Neural progenitor cell (in vitro differentiated cells): ENCODE data around the gene PLAC1. TPM values are rescaled to one million over a fixed set of nuclear protein-coding genes. Genes with fewer than 3 reads are reported as not detected.

Experiments
- DNase-seq: peaks from one replicate; pipeline ENCODE4 v3.0.0-alpha.2; 2016; ENCODE audit warnings: low spot score
- H2AFZ ChIP-seq: fragments of 200-600 bp; sonication (generic); replicated peaks from 2 replicates; pipeline ENCODE4 v1.6.1; 2016; ENCODE audit warnings: antibody characterized with exemption
- H3F3A ChIP-seq: fragments of 200-600 bp; sonication (generic); 2 replicates; pipeline ENCODE4 v1.6.1; 2016; ENCODE audit warnings: antibody characterized with exemption, low read depth
- H3K27ac ChIP-seq: fragments of 200-600 bp; sonication (generic); 2 replicates; pipeline ENCODE4 v1.5.1; 2016; ENCODE audit warnings: mild to moderate bottlenecking
- H3K27me3 ChIP-seq: fragments of 200-600 bp; sonication (generic); 2 replicates; pipeline ENCODE4 v1.6.1; 2016; ENCODE audit warnings: mild to moderate bottlenecking, moderate library complexity
- H3K36me3 ChIP-seq: fragments of 200-600 bp; sonication (generic); 2 replicates; pipeline ENCODE4 v1.5.1; 2016
- H3K4me1 ChIP-seq: fragments of 200-600 bp; sonication (generic); 2 replicates; pipeline ENCODE4 v1.6.1; 2016; ENCODE audit warnings: mixed run types
- H3K4me2 ChIP-seq: fragments of 200-600 bp; sonication (generic); 2 replicates; pipeline ENCODE4 v1.6.1; 2016
- H3K4me3 ChIP-seq: fragments of 200-600 bp; sonication (generic); 2 replicates; pipeline ENCODE4 v1.5.1; 2016
- H3K79me2 ChIP-seq: fragments of 200-600 bp; sonication (generic); 2 replicates; pipeline ENCODE4 v1.6.1; 2016; ENCODE audit warnings: low read depth
- H3K9ac ChIP-seq: fragments of 200-600 bp; sonication (generic); 2 replicates; pipeline ENCODE4 v1.6.1; 2016
- H3K9me3 ChIP-seq: fragments of 200-600 bp; sonication (generic); 2 replicates; pipeline ENCODE4 v1.5.1; 2016; ENCODE audit warnings: low read depth
- H4K20me1 ChIP-seq: fragments of 200-600 bp; sonication (generic); 2 replicates; pipeline ENCODE4 v1.6.1; 2016; ENCODE audit warnings: low read depth
- H3K27ac Mint-ChIP-seq: 3 replicates; pipeline ENCODE4 v1.8.0; 2021; ENCODE audit warnings: mixed read lengths
- H3K27me3 Mint-ChIP-seq: 2 replicates; pipeline ENCODE4 v1.8.0; 2022; ENCODE audit warnings: low read depth, mild to moderate bottlenecking, inconsistent platforms, moderate library complexity, mixed read lengths; ENCODE audit not compliant: insufficient read depth
- H3K36me3 Mint-ChIP-seq: 3 replicates; pipeline ENCODE4 v1.8.0; 2021; ENCODE audit warnings: mixed read lengths
- H3K4me1 Mint-ChIP-seq: 3 replicates; pipeline ENCODE4 v1.8.0; 2021; ENCODE audit warnings: mixed read lengths
- H3K4me3 Mint-ChIP-seq: 3 replicates; pipeline ENCODE4 v1.8.0; 2021; ENCODE audit warnings: mild to moderate bottlenecking, moderate library complexity, mixed read lengths
- H3K9me3 Mint-ChIP-seq: 3 replicates; pipeline ENCODE4 v1.8.0; 2020; ENCODE audit warnings: mixed read lengths
- EZH2 ChIP-seq: fragments of 200-600 bp; sonication (generic); IDR thresholded peaks from 2 replicates; pipeline ENCODE4 v1.6.1; 2017; ENCODE audit warnings: antibody characterized with exemption, mild to moderate bottlenecking, moderate library complexity
- EZH2phosphoT487 ChIP-seq: fragments of 200-600 bp; sonication (generic); IDR thresholded peaks from 2 replicates; pipeline ENCODE4 v1.6.1; 2017; ENCODE audit warnings: antibody characterized with exemption
- total RNA-seq: library from RNA; depleted of rRNA; stranded (reverse); fragments of >200 nt; gene quantifications from 2 replicates; pipeline ENCODE4 v1.2.3, GENCODE V29; 2015; ENCODE audit warnings: low replicate concordance
- TF ChIP-seq, protein P1 (sequence below): fragments of 200-600 bp; sonication (generic); IDR thresholded peaks from 2 replicates; pipeline ENCODE4 v1.5.1; 2017; ENCODE audit warnings: antibody characterized with exemption, mild to moderate bottlenecking

PLAC1 gene
- total RNA-seq, 1 donor from 2014 or later: not detected

GRCh38 chrX:134602410-134602809 lies 55.9 kb downstream of the PLAC1 start:
- Histone ChIP-seq H3K27ac (no peak overlapping the region), H3K36me3 (no peaks in the 10 kb centered on the region), H4K20me1 (no peaks in the 10 kb centered on the region), H3K9me3 (peaks cover 7% of the 10 kb centered on the region), H3K79me2 (no peaks in the 10 kb centered on the region), H3K4me2 (no peak overlapping the region), H3K4me1 (no peaks in the 10 kb centered on the region), H3K9ac (no peak overlapping the region), H3K27me3 (no peaks in the 10 kb centered on the region), H3K4me3 (no peak overlapping the region), H2AFZ (no peak overlapping the region), H3F3A (no peaks in the 10 kb centered on the region)
- Mint-ChIP-seq H3K27me3 (peaks cover 6% of the 10 kb centered on the region), H3K4me3 (no peak overlapping the region), H3K9me3 (peaks cover 9% of the 10 kb centered on the region), H3K4me1 (peaks cover 13% of the 10 kb centered on the region), H3K36me3 (no peaks in the 10 kb centered on the region), H3K27ac (no peak overlapping the region)
- no peak for DNase-seq
- no peak for TF ChIP-seq EZH2
- TF ChIP-seq, protein P1, sequence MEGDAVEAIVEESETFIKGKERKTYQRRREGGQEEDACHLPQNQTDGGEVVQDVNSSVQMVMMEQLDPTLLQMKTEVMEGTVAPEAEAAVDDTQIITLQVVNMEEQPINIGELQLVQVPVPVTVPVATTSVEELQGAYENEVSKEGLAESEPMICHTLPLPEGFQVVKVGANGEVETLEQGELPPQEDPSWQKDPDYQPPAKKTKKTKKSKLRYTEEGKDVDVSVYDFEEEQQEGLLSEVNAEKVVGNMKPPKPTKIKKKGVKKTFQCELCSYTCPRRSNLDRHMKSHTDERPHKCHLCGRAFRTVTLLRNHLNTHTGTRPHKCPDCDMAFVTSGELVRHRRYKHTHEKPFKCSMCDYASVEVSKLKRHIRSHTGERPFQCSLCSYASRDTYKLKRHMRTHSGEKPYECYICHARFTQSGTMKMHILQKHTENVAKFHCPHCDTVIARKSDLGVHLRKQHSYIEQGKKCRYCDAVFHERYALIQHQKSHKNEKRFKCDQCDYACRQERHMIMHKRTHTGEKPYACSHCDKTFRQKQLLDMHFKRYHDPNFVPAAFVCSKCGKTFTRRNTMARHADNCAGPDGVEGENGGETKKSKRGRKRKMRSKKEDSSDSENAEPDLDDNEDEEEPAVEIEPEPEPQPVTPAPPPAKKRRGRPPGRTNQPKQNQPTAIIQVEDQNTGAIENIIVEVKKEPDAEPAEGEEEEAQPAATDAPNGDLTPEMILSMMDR: no peak
- no peak for TF ChIP-seq EZH2phosphoT487

- no peak overlapping the region for H2AFZ ChIP-seq
- no peak for TF ChIP-seq EZH2phosphoT487
- TF ChIP-seq, protein P1: no peak
- no peak for TF ChIP-seq EZH2
- Mint-ChIP-seq H3K4me3 (no peak overlapping the region), H3K4me1 (peaks cover 13% of the 10 kb centered on the region), H3K9me3 (peaks cover 9% of the 10 kb centered on the region), H3K36me3 (no peaks in the 10 kb centered on the region), H3K27me3 (peaks cover 4% of the 10 kb centered on the region), H3K27ac (no peak overlapping the region)
- H3K4me2 ChIP-seq: no peak overlapping the region
- peaks cover 7% of the 10 kb centered on the region for H3K9me3 ChIP-seq
- H3K27ac ChIP-seq: no peak overlapping the region
- H3K27me3 ChIP-seq: no peaks in the 10 kb centered on the region
- no peaks in the 10 kb centered on the region for H3K4me1 ChIP-seq
- no peak overlapping the region for H3K4me3 ChIP-seq
- H3K36me3 ChIP-seq: no peaks in the 10 kb centered on the region
- H3K9ac ChIP-seq: no peak overlapping the region
- DNase-seq: no peak
- no peaks in the 10 kb centered on the region for H3F3A ChIP-seq
- no peaks in the 10 kb centered on the region for H4K20me1 ChIP-seq
- H3K79me2 ChIP-seq: no peaks in the 10 kb centered on the region
Measured at GRCh38 chrX:134601240-134601765, 57.0 kb downstream of the PLAC1 start.

DNA sequence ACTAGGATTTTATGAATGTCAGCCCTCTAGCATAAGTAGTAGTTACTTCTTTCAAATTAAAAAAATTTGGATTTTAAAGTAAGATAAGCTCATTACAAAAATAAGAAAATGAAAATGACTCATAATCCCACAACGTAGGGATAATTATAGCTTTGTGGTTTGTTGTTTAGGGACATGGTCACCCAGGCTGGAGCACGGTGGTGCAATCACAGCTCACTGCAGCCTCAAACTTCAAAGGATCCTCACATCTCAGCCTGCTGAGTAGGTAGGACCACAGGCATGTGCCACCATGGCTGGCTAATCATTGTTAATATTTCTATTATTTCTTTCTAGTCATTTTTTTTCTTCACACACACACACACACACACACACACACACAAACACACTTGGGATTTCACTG lies 57.6 kb downstream of the PLAC1 start:
- H3K27me3 Mint-ChIP-seq: peaks cover 4% of the 10 kb centered on the region
- H3K36me3 ChIP-seq: no peaks in the 10 kb centered on the region
- H3K4me1 ChIP-seq: no peaks in the 10 kb centered on the region
- peaks cover 9% of the 10 kb centered on the region for H3K9me3 Mint-ChIP-seq
- H4K20me1 ChIP-seq: no peaks in the 10 kb centered on the region
- H3K9ac ChIP-seq: no peak overlapping the region
- DNase-seq: no peak
- no peak overlapping the region for H2AFZ ChIP-seq
- no peak overlapping the region for H3K4me3 Mint-ChIP-seq
- H3K79me2 ChIP-seq: no peaks in the 10 kb centered on the region
- H3K9me3 ChIP-seq: peaks cover 7% of the 10 kb centered on the region
- peaks cover 13% of the 10 kb centered on the region for H3K4me1 Mint-ChIP-seq
- no peak overlapping the region for H3K27ac ChIP-seq
- H3K36me3 Mint-ChIP-seq: no peaks in the 10 kb centered on the region
- TF ChIP-seq EZH2phosphoT487 (no peak), EZH2 (no peak)
- TF ChIP-seq, protein P1: no peak
- H3K4me3 ChIP-seq: no peak overlapping the region
- no peaks in the 10 kb centered on the region for H3F3A ChIP-seq
- no peak overlapping the region for H3K4me2 ChIP-seq
- no peak overlapping the region for H3K27ac Mint-ChIP-seq
- no peaks in the 10 kb centered on the region for H3K27me3 ChIP-seq
